Smooth muscle cell (in vitro differentiated cells): ENCODE measurements around the gene NAA16. TPM values are rescaled to one million over a fixed set of nuclear protein-coding genes. Genes with fewer than 3 reads are reported as not detected.
"Not testable (repeated sequence)": the region's sequence is repeated elsewhere in the genome, so short reads cannot be mapped to it uniquely, and the experiment has no call there.

Experiments used
- DNase-seq: peaks from one replicate; lab custom pipeline; 2025; ENCODE audit not compliant: unreplicated experiment; lab: John Stamatoyannopoulos, UW
- H2AFZ ChIP-seq: fragments of 200-600 bp; sonication (generic); 2 replicates; pipeline ENCODE4 v1.6.0; 2016; ENCODE audit warnings: antibody characterized with exemption, low read depth, mild to moderate bottlenecking
- H3F3A ChIP-seq: fragments of 200-600 bp; sonication (generic); 2 replicates; pipeline ENCODE4 v1.6.0; 2017; ENCODE audit warnings: antibody characterized with exemption, low read depth
- H3K27ac ChIP-seq: fragments of 200-600 bp; sonication (generic); 2 replicates; pipeline ENCODE4 v1.5.1; 2016; ENCODE audit warnings: low read depth, mild to moderate bottlenecking
- H3K27me3 ChIP-seq: fragments of 200-600 bp; sonication (generic); 2 replicates; pipeline ENCODE4 v1.6.1; 2016; ENCODE audit warnings: low read depth, mild to moderate bottlenecking
- H3K36me3 ChIP-seq: fragments of 200-600 bp; sonication (generic); 2 replicates; pipeline ENCODE4 v1.5.1; 2016; ENCODE audit warnings: low read depth
- H3K4me1 ChIP-seq: fragments of 200-600 bp; sonication (generic); 2 replicates; pipeline ENCODE4 v1.5.1; 2016; ENCODE audit warnings: low read depth
- H3K4me2 ChIP-seq: fragments of 200-600 bp; sonication (generic); 2 replicates; pipeline ENCODE4 v1.6.0; 2016; ENCODE audit warnings: mild to moderate bottlenecking
- H3K4me3 ChIP-seq: fragments of 200-600 bp; sonication (generic); 2 replicates; pipeline ENCODE4 v1.5.1; 2016; ENCODE audit warnings: mild to moderate bottlenecking
- H3K79me2 ChIP-seq: fragments of 200-600 bp; sonication (generic); 2 replicates; pipeline ENCODE4 v1.6.0; 2016; ENCODE audit warnings: low read depth, mild to moderate bottlenecking
- H3K9ac ChIP-seq: fragments of 200-600 bp; sonication (generic); 2 replicates; pipeline ENCODE4 v1.6.0; 2016; ENCODE audit warnings: low read depth
- H3K9me3 ChIP-seq: fragments of 200-600 bp; sonication (generic); replicated peaks from 2 replicates; pipeline ENCODE4 v1.5.1; 2016; ENCODE audit warnings: low read depth
- H4K20me1 ChIP-seq: fragments of 200-600 bp; sonication (generic); 2 replicates; pipeline ENCODE4 v1.6.0; 2016; ENCODE audit warnings: low read depth
- CTCF ChIP-seq: fragments of 200-600 bp; sonication (generic); IDR thresholded peaks from 2 replicates; pipeline ENCODE4 v1.5.1; 2017; ENCODE audit warnings: borderline replicate concordance, mild to moderate bottlenecking, antibody characterized with exemption; ENCODE audit not compliant: insufficient read depth, poor library complexity, severe bottlenecking
- WGBS: methylation state at CpG from one replicate; pipeline ENCODE4 v1.1.7; 2016; ENCODE audit warnings: low lambda C conversion rate; 5-methylcytosine and 5-hydroxymethylcytosine counted together
- polyA plus RNA-seq: library from polyadenylated mRNA; unstranded; fragments of >200 nt; fragmentation: Nextera tagmentation; extraction: Ambion mirVana; gene quantifications from 2 replicates; pipeline ENCODE4 v1.2.1, GENCODE V29; 2016
- total RNA-seq: library from RNA; depleted of rRNA; stranded (reverse); fragments of >200 nt; gene quantifications from 2 replicates; pipeline ENCODE4 v1.2.3, GENCODE V29; 2014

Gene NAA16
- total and polyA plus RNA-seq, 2 experiments from 2014 or later = 6.9 to 21.8 TPM

GRCh38 chr13:41352935-41353840 lies 42.1 kb downstream of the NAA16 start:
- Histone ChIP-seq H3K36me3 (no peaks in the 10 kb centered on the region), H3K9me3 (no peaks in the 10 kb centered on the region), H3K4me2 (no peak overlapping the region), H4K20me1 (no peaks in the 10 kb centered on the region), H3K27me3 (no peaks in the 10 kb centered on the region), H3K9ac (no peak overlapping the region), H3K79me2 (no peaks in the 10 kb centered on the region), H3K27ac (peak overlapping the region; percentile 56), H3K4me1 (no peaks in the 10 kb centered on the region), H3F3A (no peaks in the 10 kb centered on the region), H2AFZ (no peak overlapping the region), H3K4me3 (no peak overlapping the region)
- 41% methylated on average over 14 of the region's 14 CpGs for WGBS
- no peak for DNase-seq
- peak; percentile 88 for TF ChIP-seq CTCF

- Histone ChIP-seq H3F3A (no peaks in the 10 kb centered on the region), H3K4me2 (no peak overlapping the region), H3K4me3 (no peak overlapping the region), H3K9me3 (no peaks in the 10 kb centered on the region), H4K20me1 (no peaks in the 10 kb centered on the region), H3K79me2 (no peaks in the 10 kb centered on the region), H3K36me3 (no peaks in the 10 kb centered on the region), H3K9ac (no peak overlapping the region), H3K4me1 (no peaks in the 10 kb centered on the region), H3K27me3 (no peaks in the 10 kb centered on the region), H2AFZ (no peak overlapping the region), H3K27ac (no peak overlapping the region)
- WGBS = 77% methylated on average over 5 of the region's 5 CpGs
- no peak for DNase-seq
- no peak for TF ChIP-seq CTCF
Observed at GRCh38 chr13:41354416-41354815, 43.3 kb downstream of the NAA16 start.

GRCh38 chr13:41356385-41356648 lies 45.2 kb downstream of the NAA16 start:
- not testable (repeated sequence) for H4K20me1 ChIP-seq, H3K9me3 ChIP-seq, H3F3A ChIP-seq, H3K4me3 ChIP-seq, H2AFZ ChIP-seq, H3K4me2 ChIP-seq, H3K27me3 ChIP-seq, H3K9ac ChIP-seq, DNase-seq, H3K79me2 ChIP-seq, H3K36me3 ChIP-seq, H3K4me1 ChIP-seq
- WGBS = 84% methylated on average over 3 of the region's 5 CpGs
- H3K27ac ChIP-seq = peak overlapping the region; percentile 12

GRCh38 chr13:41356786-41357185 lies 45.7 kb downstream of the NAA16 start:
- Histone ChIP-seq H3K27me3 (no peaks in the 10 kb centered on the region), H4K20me1 (no peaks in the 10 kb centered on the region), H3K9ac (no peak overlapping the region), H3K27ac (peak overlapping the region; percentile 12), H3K79me2 (no peaks in the 10 kb centered on the region), H3F3A (no peaks in the 10 kb centered on the region), H2AFZ (no peak overlapping the region), H3K4me2 (no peak overlapping the region), H3K4me1 (no peaks in the 10 kb centered on the region), H3K4me3 (no peak overlapping the region), H3K36me3 (no peaks in the 10 kb centered on the region), H3K9me3 (no peaks in the 10 kb centered on the region)
- TF ChIP-seq CTCF = no peak
- DNase-seq = no peak
- WGBS = 95% methylated on average over 6 of the region's 6 CpGs
